ENCODE measurements around the gene NFX1.
"Not testable (repeated sequence)": the region's sequence is repeated elsewhere in the genome, so short reads cannot be mapped to it uniquely, and the experiment has no call there.

Gene NFX1

GRCh38 chr9:33348998-33349397 lies 58.7 kb downstream of the NFX1 start:
- intact Hi-C loops (cut with DNase I), result no loop called here
- DNase-seq, result no peak

GRCh38 chr9:33349743-33350142 lies 59.4 kb downstream of the NFX1 start:
- DNase-seq, result no peak
- intact Hi-C loops (cut with DNase I), result no loop called here

GRCh38 chr9:33350310-33350709 lies 60.0 kb downstream of the NFX1 start:
- no peak for DNase-seq
- intact Hi-C loops (cut with DNase I), result no loop called here

GRCh38 chr9:33351547-33351946 lies 61.2 kb downstream of the NFX1 start:
- DNase-seq, result no peak
- intact Hi-C loops (cut with DNase I), result no loop called here

- no peak for DNase-seq
- intact Hi-C loops (cut with DNase I), result no loop called here
Measured at GRCh38 chr9:33354651-33355211, 64.4 kb downstream of the NFX1 start.

- intact Hi-C loops (cut with DNase I), result no loop called here
- no peak for DNase-seq
Measured at GRCh38 chr9:33355933-33356332, 65.6 kb downstream of the NFX1 start.

- intact Hi-C loops (cut with DNase I); DNase-seq: not testable (repeated sequence)
Measured at GRCh38 chr9:33358641-33359040, 68.3 kb downstream of the NFX1 start.

GRCh38 chr9:33364127-33364526 lies 73.8 kb downstream of the NFX1 start:
- intact Hi-C loops (cut with DNase I), result no loop called here
- DNase-seq, result no peak

GRCh38 chr9:33364814-33365213 lies 74.5 kb downstream of the NFX1 start:
- intact Hi-C loops (cut with DNase I); DNase-seq: not testable (repeated sequence)

- intact Hi-C loops (cut with DNase I), result no loop called here
- no peak for DNase-seq
Measured at GRCh38 chr9:33366979-33367480, 76.7 kb downstream of the NFX1 start.

- intact Hi-C loops (cut with DNase I), result loop anchor here (10.0 kb wide), 1 partner anchor 92 kb away; no protein-coding TSS in a partner anchor
- no peak for DNase-seq
Measured at GRCh38 chr9:33372900-33373299, 82.6 kb downstream of the NFX1 start.

- no peak for DNase-seq
- intact Hi-C loops (cut with DNase I), result loop anchor here (10.0 kb wide), 1 partner anchor 91 kb away; no protein-coding TSS in a partner anchor
Measured at GRCh38 chr9:33374190-33374589, 83.9 kb downstream of the NFX1 start.

GRCh38 chr9:33374634-33375237 lies 84.4 kb downstream of the NFX1 start:
- peak; percentile 26 to 91 (median 77) for DNase-seq
- intact Hi-C loops (cut with DNase I), result loop anchor here (1.0 to 10.0 kb wide), 2 partner anchors 43 to 90 kb away; no protein-coding TSS in a partner anchor

GRCh38 chr9:33375238-33375840 lies 85.0 kb downstream of the NFX1 start:
- intact Hi-C loops (cut with DNase I), result loop anchor here (1.0 to 10.0 kb wide), 2 partner anchors 42 to 89 kb away; no protein-coding TSS in a partner anchor
- DNase-seq, result peak in 2 of 10 donors; percentile 20 to 82

- DNase-seq, result peak in 9 of 10 donors; percentile 38 to 92 (median 62)
- intact Hi-C loops (cut with DNase I), result loop anchor here (1.0 to 10.0 kb wide), 2 partner anchors 41 to 89 kb away; no protein-coding TSS in a partner anchor
Measured at GRCh38 chr9:33375841-33376321, 85.6 kb downstream of the NFX1 start.

- no peak for DNase-seq
- intact Hi-C loops (cut with DNase I), result loop anchor here (10.0 kb wide), 1 partner anchor 88 kb away; no protein-coding TSS in a partner anchor
Measured at GRCh38 chr9:33377089-33377715, 86.9 kb downstream of the NFX1 start.

- intact Hi-C loops (cut with DNase I), result loop anchor here (10.0 kb wide), 1 partner anchor 87 kb away; no protein-coding TSS in a partner anchor
- no peak for DNase-seq
Measured at GRCh38 chr9:33378121-33378795, 87.9 kb downstream of the NFX1 start.

- intact Hi-C loops (cut with DNase I), result loop anchor here (10.0 kb wide), 1 partner anchor 85 kb away; no protein-coding TSS in a partner anchor
- peak in 1 of 10 donors; percentile 43 for DNase-seq
Measured at GRCh38 chr9:33379666-33380389, 89.5 kb downstream of the NFX1 start.

- no peak for DNase-seq
- intact Hi-C loops (cut with DNase I), result no loop called here
Measured at GRCh38 chr9:33380390-33381094, 90.2 kb downstream of the NFX1 start.

Measured in posterior cingulate gyrus (tissue), 11 donors.